Loucy (cell line): ENCODE results near the gene APLNR.
"Not testable (repeated sequence)": the region's sequence is repeated elsewhere in the genome, so short reads cannot be mapped to it uniquely, and the experiment has no call there.

Experiments
- H2AFZ ChIP-seq: fragments of 200-600 bp; sonication (generic); 2 replicates; pipeline ENCODE4 v1.6.0; 2016; ENCODE audit warnings: antibody characterized with exemption, mild to moderate bottlenecking, low read length, moderate library complexity
- H3F3A ChIP-seq: fragments of 200-600 bp; 2 replicates; pipeline ENCODE4 v1.6.0; 2016; ENCODE audit warnings: antibody characterized with exemption, low read depth, mild to moderate bottlenecking
- H3K27me3 ChIP-seq: fragments of 200-600 bp; sonication (generic); 2 replicates; pipeline ENCODE4 v1.6.1; 2014; ENCODE audit warnings: low read length, mild to moderate bottlenecking; ENCODE audit not compliant: insufficient read depth, poor library complexity, severe bottlenecking
- H3K36me3 ChIP-seq: fragments of 200-600 bp; sonication (generic); 2 replicates; pipeline ENCODE4 v1.6.1; 2016; ENCODE audit warnings: low read length; ENCODE audit not compliant: insufficient read depth
- H3K4me1 ChIP-seq: fragments of 200-600 bp; sonication (generic); 2 replicates; pipeline ENCODE4 v1.5.1; 2014; ENCODE audit warnings: low read length, mild to moderate bottlenecking; ENCODE audit not compliant: insufficient read depth, poor library complexity, severe bottlenecking
- H3K4me2 ChIP-seq: fragments of 200-600 bp; sonication (generic); 2 replicates; pipeline ENCODE4 v1.6.0; 2014; ENCODE audit warnings: antibody characterized with exemption, low read length, low read depth, mild to moderate bottlenecking; ENCODE audit not compliant: poor library complexity, severe bottlenecking
- H3K4me3 ChIP-seq: fragments of 200-600 bp; sonication (generic); 2 replicates; pipeline ENCODE4 v1.5.1; 2014; ENCODE audit warnings: low read length, mild to moderate bottlenecking, mixed read lengths; ENCODE audit not compliant: poor library complexity, severe bottlenecking
- H3K79me2 ChIP-seq: fragments of 200-600 bp; sonication (generic); 2 replicates; pipeline ENCODE4 v1.6.1; 2014; ENCODE audit warnings: low read length; ENCODE audit not compliant: insufficient read depth
- H3K9ac ChIP-seq: fragments of 200-600 bp; sonication (generic); 2 replicates; pipeline ENCODE4 v1.6.0; 2014; ENCODE audit warnings: mild to moderate bottlenecking, low read depth, low read length, moderate library complexity; ENCODE audit not compliant: poor library complexity, severe bottlenecking
- H3K9me2 ChIP-seq: fragments of 200-600 bp; sonication (generic); replicated peaks from 2 replicates; pipeline ENCODE4 v1.6.1; 2016; ENCODE audit warnings: low read depth, low read length, mixed read lengths
- H3K9me3 ChIP-seq: fragments of 200-600 bp; sonication (generic); 2 replicates; pipeline ENCODE4 v1.6.1; 2014; ENCODE audit warnings: mild to moderate bottlenecking, antibody characterized with exemption, low read length, low read depth; ENCODE audit not compliant: insufficient read depth
- H4K20me1 ChIP-seq: fragments of 200-600 bp; sonication (generic); 2 replicates; pipeline ENCODE4 v1.6.0; 2014; ENCODE audit warnings: antibody characterized with exemption, low read length, mild to moderate bottlenecking; ENCODE audit not compliant: insufficient read depth, poor library complexity, severe bottlenecking
- CTCF ChIP-seq: fragments of 200-600 bp; sonication (generic); conservative IDR thresholded peaks from 2 replicates; pipeline ENCODE4 v1.5.1; 2014; ENCODE audit warnings: mild to moderate bottlenecking, antibody characterized with exemption, low read length
- EZH2phosphoT487 ChIP-seq: fragments of 200-600 bp; IDR thresholded peaks from 2 replicates; pipeline ENCODE4 v1.6.1; 2018; ENCODE audit warnings: antibody characterized with exemption, mild to moderate bottlenecking, moderate library complexity, borderline replicate concordance

Gene APLNR

GRCh38 chr11:57237204-57237681, at the start of gene APLNR:
Gene APLNR (minus strand): TSS chr11:57237250. CDS start chr11:57237004, 246 bp downstream.
- Histone ChIP-seq H3K4me2 (peak within 1 kb of the TSS; percentile 32), H3K36me3 (no peaks in the 10 kb centered on the region), H2AFZ (peak within 1 kb of the TSS; percentile 58; the same call in 1 of the 2 replicates), H3K9me2 (no peaks in the 10 kb centered on the region), H3F3A (no peaks in the 10 kb centered on the region), H3K27me3 (no peaks in the 10 kb centered on the region), H3K4me3 (no peak within 1 kb of the TSS), H3K79me2 (no peaks in the 10 kb centered on the region), H3K9ac (no peak within 1 kb of the TSS), H3K4me1 (peaks cover 6% of the 10 kb centered on the region), H3K9me3 (no peaks in the 10 kb centered on the region), H4K20me1 (no peaks in the 10 kb centered on the region)
- no peak for TF ChIP-seq EZH2phosphoT487
- no peak for TF ChIP-seq CTCF

DNA sequence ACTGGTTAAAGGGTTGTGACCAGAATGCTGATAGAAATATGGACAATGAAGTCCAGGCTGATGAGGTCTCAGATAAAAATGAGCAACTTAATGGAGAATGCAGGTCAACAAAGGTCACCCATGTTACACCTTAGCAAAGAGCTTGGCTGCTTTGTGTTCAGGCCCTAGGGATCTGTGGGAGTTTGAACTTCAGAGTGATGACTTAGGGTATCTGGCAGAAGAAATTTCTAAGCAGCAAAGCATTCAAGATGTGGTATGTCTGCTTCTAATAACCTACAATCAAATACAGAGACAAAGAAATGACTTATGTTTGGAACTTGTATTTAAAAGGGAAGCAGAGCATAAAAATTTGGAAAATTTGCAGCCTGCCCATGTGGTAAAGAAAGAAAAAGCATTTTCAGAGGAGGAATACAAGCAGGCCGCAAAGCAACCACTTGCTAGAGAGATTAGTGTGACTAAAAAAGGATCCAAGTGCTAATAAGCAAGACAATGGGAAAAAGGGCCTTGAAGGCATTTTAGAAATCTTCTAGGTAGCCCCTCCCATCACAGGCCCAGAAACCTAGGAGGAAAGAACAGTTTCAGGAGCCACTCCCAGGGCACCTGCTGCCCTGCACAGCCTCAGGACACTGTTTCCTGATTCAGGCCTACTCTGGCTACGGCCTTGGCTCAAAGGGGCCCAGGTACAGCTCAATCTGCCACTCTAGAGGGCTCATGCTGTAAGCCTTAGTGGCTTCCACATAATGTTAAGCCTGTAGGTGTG, 46.4 kb upstream of the APLNR start:
- no peak overlapping the region for H3K4me2 ChIP-seq
- H3K4me3 ChIP-seq = no peak overlapping the region
- no peaks in the 10 kb centered on the region for H3K9me3 ChIP-seq
- H3K36me3 ChIP-seq = no peaks in the 10 kb centered on the region
- no peaks in the 10 kb centered on the region for H3K27me3 ChIP-seq
- no peaks in the 10 kb centered on the region for H3K79me2 ChIP-seq
- H3K9ac ChIP-seq = no peak overlapping the region
- no peaks in the 10 kb centered on the region for H4K20me1 ChIP-seq
- no peaks in the 10 kb centered on the region for H3K9me2 ChIP-seq
- TF ChIP-seq EZH2phosphoT487 = no peak
- TF ChIP-seq CTCF = no peak
- H2AFZ ChIP-seq = no peak overlapping the region
- H3K4me1 ChIP-seq = no peaks in the 10 kb centered on the region
- no peaks in the 10 kb centered on the region for H3F3A ChIP-seq

- not testable (repeated sequence) for H3K36me3 ChIP-seq, H3K27me3 ChIP-seq, H3K4me3 ChIP-seq, H4K20me1 ChIP-seq, H3K9ac ChIP-seq, H3K9me2 ChIP-seq, H3K4me2 ChIP-seq, H3K4me1 ChIP-seq, H2AFZ ChIP-seq, H3K9me3 ChIP-seq, H3K79me2 ChIP-seq, H3F3A ChIP-seq
Measured at GRCh38 chr11:57281546-57281945, 44.5 kb upstream of the APLNR start.

GRCh38 chr11:57279116-57279515, 42.1 kb upstream of the APLNR start:
- no peaks in the 10 kb centered on the region for H3K79me2 ChIP-seq
- no peaks in the 10 kb centered on the region for H3F3A ChIP-seq
- H3K4me2 ChIP-seq = no peak overlapping the region
- no peaks in the 10 kb centered on the region for H3K9me3 ChIP-seq
- no peak overlapping the region for H2AFZ ChIP-seq
- TF ChIP-seq EZH2phosphoT487 (no peak), CTCF (no peak)
- H3K9ac ChIP-seq = no peak overlapping the region
- H3K27me3 ChIP-seq = no peaks in the 10 kb centered on the region
- no peaks in the 10 kb centered on the region for H3K9me2 ChIP-seq
- no peaks in the 10 kb centered on the region for H4K20me1 ChIP-seq
- H3K4me3 ChIP-seq = no peak overlapping the region
- H3K36me3 ChIP-seq = no peaks in the 10 kb centered on the region
- peaks cover 8% of the 10 kb centered on the region for H3K4me1 ChIP-seq
